SU-DHL-6 (cell line): Measurements from ENCODE around the gene CCR7.

ENCODE experiments used
- EZH2phosphoT487 ChIP-seq: fragments of 200-600 bp; sonication (generic), shearing (Covaris generic); conservative IDR thresholded peaks from 2 replicates; pipeline ENCODE4 v1.6.1; 2018; ENCODE audit warnings: mild to moderate bottlenecking, antibody characterized with exemption, low read length, moderate library complexity, mixed read lengths
- TF ChIP-seq, protein P1 (sequence below): fragments of 200-600 bp; sonication (generic); IDR thresholded peaks from one replicate; pipeline ENCODE4 v1.5.1; 2017; ENCODE audit warnings: antibody characterized with exemption, mild to moderate bottlenecking, low read length, moderate library complexity; ENCODE audit not compliant: insufficient read depth, poor library complexity, severe bottlenecking

DNA sequence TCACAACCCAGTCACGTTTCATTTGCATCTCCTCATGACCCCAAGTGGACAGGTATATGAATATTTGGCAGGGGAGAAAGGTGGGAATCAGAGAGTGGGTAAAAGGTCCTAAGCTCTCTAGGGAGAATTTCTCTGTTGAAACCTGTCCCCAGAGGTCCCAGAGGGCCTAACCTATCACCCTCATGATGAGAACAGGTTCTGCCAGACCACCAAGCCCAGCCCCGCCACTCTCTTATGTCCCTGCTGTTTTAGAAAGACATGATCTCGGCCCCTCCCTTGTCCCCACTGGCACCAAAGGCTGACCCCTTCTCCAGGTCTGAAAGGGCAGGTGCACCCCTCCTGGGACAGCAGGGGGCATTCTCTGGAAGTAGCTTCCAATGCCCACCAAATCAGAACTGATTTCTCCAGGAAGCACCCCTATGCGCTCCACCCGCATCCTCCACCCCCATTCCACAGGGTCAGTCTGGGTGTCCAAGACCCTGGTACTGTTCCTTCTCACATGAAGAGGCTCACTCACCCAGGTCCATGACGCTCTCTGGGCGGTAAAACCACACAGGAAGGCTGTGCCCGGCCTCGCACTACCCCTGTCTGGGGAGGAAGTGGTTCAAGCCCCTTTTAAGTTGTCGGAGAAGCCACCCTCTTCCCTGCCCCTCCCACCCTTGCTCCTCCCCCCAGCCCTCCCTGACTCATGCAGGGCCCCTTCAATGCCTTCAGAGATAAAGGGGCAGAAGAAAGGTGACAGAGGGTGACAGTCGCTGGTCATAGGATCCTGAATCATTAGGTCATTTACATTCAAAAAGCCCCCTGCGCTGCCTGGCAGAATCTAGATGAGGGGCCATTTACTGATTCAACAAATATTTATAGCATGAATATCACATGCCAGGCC is at the start of gene CCR7:
- TF ChIP-seq, protein P1, sequence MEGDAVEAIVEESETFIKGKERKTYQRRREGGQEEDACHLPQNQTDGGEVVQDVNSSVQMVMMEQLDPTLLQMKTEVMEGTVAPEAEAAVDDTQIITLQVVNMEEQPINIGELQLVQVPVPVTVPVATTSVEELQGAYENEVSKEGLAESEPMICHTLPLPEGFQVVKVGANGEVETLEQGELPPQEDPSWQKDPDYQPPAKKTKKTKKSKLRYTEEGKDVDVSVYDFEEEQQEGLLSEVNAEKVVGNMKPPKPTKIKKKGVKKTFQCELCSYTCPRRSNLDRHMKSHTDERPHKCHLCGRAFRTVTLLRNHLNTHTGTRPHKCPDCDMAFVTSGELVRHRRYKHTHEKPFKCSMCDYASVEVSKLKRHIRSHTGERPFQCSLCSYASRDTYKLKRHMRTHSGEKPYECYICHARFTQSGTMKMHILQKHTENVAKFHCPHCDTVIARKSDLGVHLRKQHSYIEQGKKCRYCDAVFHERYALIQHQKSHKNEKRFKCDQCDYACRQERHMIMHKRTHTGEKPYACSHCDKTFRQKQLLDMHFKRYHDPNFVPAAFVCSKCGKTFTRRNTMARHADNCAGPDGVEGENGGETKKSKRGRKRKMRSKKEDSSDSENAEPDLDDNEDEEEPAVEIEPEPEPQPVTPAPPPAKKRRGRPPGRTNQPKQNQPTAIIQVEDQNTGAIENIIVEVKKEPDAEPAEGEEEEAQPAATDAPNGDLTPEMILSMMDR: no peak
- TF ChIP-seq EZH2phosphoT487: no peak
